Activated CD8-positive, alpha-beta memory T cell treated with anti-CD3 and anti-CD28 coated beads for 36 hours (primary cell): Measurements from ENCODE around the gene DAB1. TPM values are rescaled to one million over a fixed set of nuclear protein-coding genes. Genes with fewer than 3 reads are reported as not detected.

Experiments used
- CTCF ChIA-PET: fragments of 350-600 bp; sonication (Branson Sonifier 250); formaldehyde crosslinking; loops from one replicate; lab custom pipeline; 2021; ENCODE audit warnings: antibody characterized with exemption; lab: Charles Lee
- POLR2A ChIA-PET: fragments of 350-600 bp; sonication (Branson Sonifier 250); formaldehyde crosslinking; loops from one replicate; lab custom pipeline; 2021; ENCODE audit warnings: antibody characterized with exemption; lab: Charles Lee
- total RNA-seq, 2 experiments: library from RNA; stranded (reverse); gene quantifications; one replicate each; pipeline ENCODE4 v1.2.3, GENCODE V29; 2021

DAB1 gene
- total RNA-seq, 2 experiments from 2014 or later = not detected

GRCh38 chr1:57024855-57025254, 399.0 kb downstream of the DAB1 start:
- POLR2A ChIA-PET = no interaction called here
- CTCF ChIA-PET = no interaction called here

GRCh38 chr1:57024428-57024827, 399.4 kb downstream of the DAB1 start:
- ChIA-PET CTCF (no interaction called here), POLR2A (no interaction called here)

- ChIA-PET POLR2A (no interaction called here), CTCF (no interaction called here)
These were observed 403.6 kb downstream of the DAB1 start for GRCh38 chr1:57020216-57020615.

GRCh38 chr1:57019236-57019839, 404.5 kb downstream of the DAB1 start:
- CTCF ChIA-PET = no interaction called here
- POLR2A ChIA-PET = no interaction called here

- ChIA-PET CTCF (no interaction called here), POLR2A (no interaction called here)
These were observed 405.7 kb downstream of the DAB1 start for GRCh38 chr1:57018119-57018518.

- ChIA-PET POLR2A (no interaction called here), CTCF (no interaction called here)
These were observed 406.1 kb downstream of the DAB1 start for GRCh38 chr1:57017717-57018116.

GRCh38 chr1:57017200-57017599, 406.7 kb downstream of the DAB1 start:
- ChIA-PET CTCF (no interaction called here), POLR2A (no interaction called here)

GRCh38 chr1:57015071-57015470, 408.8 kb downstream of the DAB1 start:
- CTCF ChIA-PET = no interaction called here
- POLR2A ChIA-PET = no interaction called here

GRCh38 chr1:57013522-57013921, 410.3 kb downstream of the DAB1 start:
- ChIA-PET CTCF (no interaction called here), POLR2A (no interaction called here)

GRCh38 chr1:57012315-57012714, 411.5 kb downstream of the DAB1 start:
- ChIA-PET CTCF (no interaction called here), POLR2A (no interaction called here)

GRCh38 chr1:57010511-57010910, 413.3 kb downstream of the DAB1 start:
- ChIA-PET CTCF (no interaction called here), POLR2A (no interaction called here)

GRCh38 chr1:57007948-57008347, 415.9 kb downstream of the DAB1 start:
- CTCF ChIA-PET = no interaction called here

GRCh38 chr1:57007472-57007871, 416.4 kb downstream of the DAB1 start:
- CTCF ChIA-PET = no interaction called here
- POLR2A ChIA-PET = no interaction called here

More at GRCh38 chr1:57007948-57008347, 415.9 kb downstream of the DAB1 start:
- POLR2A ChIA-PET = no interaction called here

GRCh38 chr1:57003398-57004139, 420.3 kb downstream of the DAB1 start:
- CTCF ChIA-PET = no interaction called here

GRCh38 chr1:56995414-56996100, 428.3 kb downstream of the DAB1 start:
- ChIA-PET CTCF (no interaction called here), POLR2A (no interaction called here)

More at GRCh38 chr1:57003398-57004139, 420.3 kb downstream of the DAB1 start:
- POLR2A ChIA-PET = no interaction called here

- ChIA-PET POLR2A (no interaction called here), CTCF (no interaction called here)
These were observed 430.4 kb downstream of the DAB1 start for GRCh38 chr1:56993475-56993874.

- ChIA-PET CTCF (no interaction called here), POLR2A (no interaction called here)
These were observed 431.3 kb downstream of the DAB1 start for GRCh38 chr1:56992318-56993125.

- CTCF ChIA-PET = no interaction called here
These were observed 432.3 kb downstream of the DAB1 start for GRCh38 chr1:56991576-56991975.

GRCh38 chr1:56986397-56986796, 437.5 kb downstream of the DAB1 start:
- CTCF ChIA-PET = no interaction called here

More at GRCh38 chr1:56991576-56991975, 432.3 kb downstream of the DAB1 start:
- POLR2A ChIA-PET = no interaction called here

GRCh38 chr1:56985857-56986256, 438.0 kb downstream of the DAB1 start:
- CTCF ChIA-PET = no interaction called here
- POLR2A ChIA-PET = no interaction called here

More at GRCh38 chr1:56986397-56986796, 437.5 kb downstream of the DAB1 start:
- POLR2A ChIA-PET = no interaction called here
